GM19239 (cell line): Measurements from ENCODE around the gene HSD3B2.

ENCODE experiments used
- DNase-seq: peaks from one replicate; pipeline ENCODE4 v3.0.0; 2011; ENCODE audit warnings: low spot score; ENCODE audit not compliant: insufficient read length
- FAIRE-seq: peaks from 2 replicates; lab custom pipeline; 2011; peaks lifted over from hg19 to GRCh38; lab: Jason Lieb, UNC

HSD3B2 gene

DNA sequence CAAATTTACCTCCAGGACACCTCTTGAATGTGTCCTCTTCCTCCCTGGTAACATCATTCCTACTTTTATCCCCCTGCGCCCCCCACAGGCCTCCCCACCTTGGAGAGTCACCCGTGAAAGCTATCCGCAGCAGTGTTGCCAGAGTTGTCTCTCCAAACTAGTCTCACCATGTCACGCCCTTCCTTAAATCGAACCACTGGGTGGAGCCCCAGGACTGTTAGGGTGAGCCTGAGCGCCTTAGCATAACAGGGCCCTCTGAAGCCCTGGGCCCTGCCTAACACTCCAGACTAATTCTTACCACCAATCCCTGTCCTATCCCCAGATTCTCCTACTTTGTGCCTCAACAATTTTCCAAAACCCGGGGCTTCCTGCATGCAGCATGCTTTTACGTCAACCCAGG lies 35.0 kb downstream of the HSD3B2 start:
- DNase-seq = no peak
- no peak for FAIRE-seq

GRCh38 chr1:119451158-119451557 lies 36.2 kb downstream of the HSD3B2 start:
- DNase-seq = no peak
- FAIRE-seq = no peak

GRCh38 chr1:119452091-119452490 lies 37.1 kb downstream of the HSD3B2 start:
- FAIRE-seq (no peak), DNase-seq (no peak)

DNA sequence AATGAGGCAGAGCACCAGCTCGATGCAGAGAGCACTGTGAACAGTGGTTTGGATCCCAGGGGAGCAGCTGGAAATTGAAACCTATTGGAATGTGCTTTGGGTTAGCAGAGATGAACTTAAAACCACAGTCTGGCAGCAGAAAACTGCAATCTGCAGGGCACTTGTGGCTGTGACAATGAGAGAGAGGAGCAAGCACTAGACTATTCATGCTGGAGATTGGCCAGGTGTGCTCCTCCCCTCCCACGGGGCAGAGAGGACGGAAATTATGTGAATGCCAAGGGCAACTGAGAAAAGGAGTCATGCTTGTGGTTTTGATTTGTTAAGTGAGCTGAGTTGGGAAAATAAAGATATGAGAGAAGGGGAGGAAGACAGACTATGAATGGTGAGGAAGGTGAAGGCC lies 38.1 kb downstream of the HSD3B2 start:
- DNase-seq (no peak), FAIRE-seq (no peak)

- DNase-seq = no peak
- no peak for FAIRE-seq
These were observed 48.0 kb downstream of the HSD3B2 start for GRCh38 chr1:119462964-119463363.

DNA sequence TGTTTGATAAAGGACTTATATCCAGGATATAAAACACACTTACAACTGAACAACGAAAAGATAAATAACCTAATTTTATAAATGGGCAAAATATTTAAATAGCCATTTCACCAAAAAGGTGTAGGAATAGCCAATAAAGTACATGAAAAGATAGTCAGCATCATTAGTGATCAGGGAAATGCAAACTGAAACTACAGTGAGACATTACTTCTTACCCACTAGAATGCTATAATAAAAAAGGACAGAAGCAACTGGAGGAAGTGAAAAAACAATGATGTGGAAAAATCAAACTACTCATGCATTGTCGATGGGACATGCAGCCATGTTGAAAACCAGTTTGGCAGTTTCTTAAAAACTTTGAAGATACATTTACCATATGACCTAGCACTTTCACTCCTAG lies 48.6 kb downstream of the HSD3B2 start:
- no peak for DNase-seq
- FAIRE-seq = no peak

- DNase-seq (no peak), FAIRE-seq (no peak)
These were observed 51.5 kb downstream of the HSD3B2 start for GRCh38 chr1:119466445-119466844.

DNA sequence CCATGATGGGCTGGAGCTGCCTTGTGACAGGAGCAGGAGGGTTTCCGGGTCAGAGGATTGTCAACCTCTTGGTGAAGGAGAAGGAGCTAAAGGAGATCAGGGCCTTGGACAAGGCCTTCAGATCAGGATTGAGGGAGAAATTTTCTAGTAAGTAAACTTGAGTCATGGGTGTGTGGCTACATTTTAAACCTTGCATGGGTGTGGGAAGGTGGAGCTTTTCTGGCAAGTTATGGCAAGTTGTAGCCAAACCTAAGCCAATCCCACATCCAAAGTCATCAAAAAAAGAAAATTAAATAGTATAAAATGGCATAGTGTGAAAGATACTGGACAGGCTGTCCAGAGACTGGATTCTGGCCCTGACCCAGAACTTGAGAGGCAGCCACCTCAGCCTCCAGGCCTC lies 52.3 kb downstream of the HSD3B2 start:
- no peak for DNase-seq
- no peak for FAIRE-seq

DNA sequence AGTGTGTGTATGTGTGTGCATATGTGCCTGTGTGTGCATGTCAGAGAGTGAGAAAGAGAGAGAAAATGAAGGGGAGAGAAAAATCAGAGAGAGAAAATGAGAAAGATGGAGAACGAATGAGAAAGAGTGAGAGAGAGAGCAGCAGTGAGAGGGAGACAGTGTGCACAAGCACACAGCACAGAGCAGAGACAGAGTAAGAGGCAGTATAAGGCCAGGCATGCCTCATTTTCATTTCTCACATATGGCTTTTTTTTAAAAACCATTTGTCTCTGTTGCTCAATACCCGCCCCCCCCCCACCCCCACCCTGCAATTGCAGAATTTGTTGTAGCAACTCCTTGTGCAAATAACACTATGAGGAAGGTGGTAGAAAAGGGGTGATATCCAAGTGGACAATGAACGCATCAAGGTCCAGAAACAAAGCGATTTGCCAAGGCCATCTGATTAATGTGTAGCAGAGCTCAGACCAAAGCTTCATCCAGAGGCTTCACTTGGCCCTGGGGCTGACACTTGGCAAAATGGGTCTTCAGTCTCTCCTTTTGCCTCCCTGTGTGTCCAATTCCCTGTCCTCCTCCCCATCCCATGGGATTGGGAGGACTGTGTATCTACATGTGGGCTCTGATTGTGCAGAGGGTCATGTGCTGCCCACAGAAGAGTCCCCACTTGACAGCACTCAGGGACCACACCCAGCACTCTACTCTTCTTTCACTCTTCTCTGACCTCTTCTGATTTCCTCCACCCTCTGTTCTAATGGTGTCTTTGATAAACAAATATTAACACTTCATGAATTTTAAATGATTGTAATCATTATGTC lies 53.1 kb downstream of the HSD3B2 start:
- FAIRE-seq (no peak), DNase-seq (no peak)

GRCh38 chr1:119469741-119470140 lies 54.8 kb downstream of the HSD3B2 start:
- DNase-seq = no peak
- FAIRE-seq = no peak

DNA sequence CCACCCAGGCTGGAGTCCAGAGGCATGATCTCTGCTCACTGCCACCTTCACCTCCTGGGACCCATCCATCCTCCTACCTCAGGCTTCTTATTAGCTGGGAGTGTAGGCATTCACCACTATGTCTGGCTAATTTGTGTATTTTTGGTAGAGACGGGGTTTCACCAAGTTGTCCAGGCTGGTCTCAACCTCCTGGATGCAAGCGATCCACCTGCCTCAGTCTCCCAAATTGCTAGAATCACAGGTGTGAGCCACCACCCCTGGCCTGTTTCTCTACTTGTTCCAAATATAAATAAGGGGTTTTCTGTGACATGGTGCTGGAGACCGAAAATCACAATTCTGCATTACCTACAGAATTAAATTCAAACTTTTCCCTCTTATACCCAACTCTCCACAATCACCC lies 55.4 kb downstream of the HSD3B2 start:
- FAIRE-seq (no peak), DNase-seq (no peak)

- FAIRE-seq (no peak), DNase-seq (no peak)
These were observed 56.0 kb downstream of the HSD3B2 start for GRCh38 chr1:119470958-119471357.

- DNase-seq (no peak), FAIRE-seq (no peak)
These were observed 56.6 kb downstream of the HSD3B2 start for GRCh38 chr1:119471566-119471965.

DNA sequence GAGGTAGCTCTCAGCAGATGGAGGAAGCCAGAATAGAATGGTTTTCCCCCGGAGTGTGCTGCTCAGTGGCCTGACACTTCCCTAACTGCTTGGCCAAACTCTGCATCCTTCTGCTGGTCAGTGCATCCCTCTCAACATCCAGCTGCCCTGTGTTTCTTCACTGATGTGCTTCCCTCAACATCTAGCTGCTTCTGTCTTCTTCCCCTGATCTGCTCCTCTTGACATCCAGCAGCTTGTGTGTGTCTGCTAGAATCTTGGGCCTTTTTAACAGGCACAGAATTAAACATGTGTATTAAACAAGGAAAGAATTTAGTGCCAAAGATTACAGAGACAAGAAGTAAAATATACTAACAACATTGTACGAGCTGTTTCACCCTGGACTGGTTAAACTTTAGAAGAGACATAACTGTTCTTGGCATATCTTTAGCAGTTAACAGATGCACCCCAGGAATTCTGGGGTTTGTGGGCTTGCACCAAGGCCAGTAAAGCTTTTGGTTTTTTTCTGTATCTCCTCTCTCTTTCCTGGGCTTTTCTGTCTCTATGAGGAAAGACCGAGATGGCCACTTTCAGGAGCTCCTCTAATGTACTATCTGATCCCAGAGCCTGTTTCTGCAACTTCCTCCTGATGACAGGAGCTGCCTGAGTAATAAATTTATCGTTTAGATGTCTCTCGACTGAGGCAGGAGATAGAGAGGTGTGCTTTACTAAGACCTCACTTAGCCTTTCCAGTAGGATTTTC lies 57.3 kb downstream of the HSD3B2 start:
- no peak for FAIRE-seq

More for the DNA sequence above, 57.3 kb downstream of the HSD3B2 start:
- no peak for DNase-seq
